ENCODE measurements around the gene SHROOM4. TPM values are rescaled to one million over a fixed set of nuclear protein-coding genes. Genes with fewer than 3 reads are reported as not detected.

The SHROOM4 gene
- total RNA-seq, 1 donor from 2014 or later = 2.5 TPM

DNA sequence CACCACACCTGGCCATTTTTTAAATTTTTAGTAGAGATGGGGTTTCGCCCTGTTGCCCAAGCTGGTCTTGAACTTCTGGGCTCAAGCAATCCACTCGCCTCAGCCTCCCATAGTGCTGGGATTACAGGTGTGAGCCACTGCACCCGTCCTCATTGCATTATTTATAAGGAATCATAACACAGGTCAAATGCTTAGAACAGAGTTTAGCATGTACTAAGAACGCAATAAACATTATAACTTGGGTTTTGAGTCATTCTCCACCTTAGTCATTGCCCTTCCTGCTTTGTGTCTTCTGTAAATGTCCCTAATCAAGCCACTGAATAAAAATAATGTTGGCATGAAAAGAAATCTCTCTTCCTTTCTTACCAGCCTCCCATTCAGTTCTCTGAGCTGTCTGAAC lies 38.5 kb upstream of the SHROOM4 start:
- H3K36me3 Mint-ChIP-seq (ENCODE audit: unreplicated experiment) = no peaks in the 10 kb centered on the region
- peaks cover 21% of the 10 kb centered on the region for H3K9me3 Mint-ChIP-seq (ENCODE audit: unreplicated experiment)
- H3K4me3 Mint-ChIP-seq (ENCODE audit: unreplicated experiment) = no peak overlapping the region
- H3K27me3 Mint-ChIP-seq (ENCODE audit: unreplicated experiment) = no peaks in the 10 kb centered on the region
- H3K27ac Mint-ChIP-seq (ENCODE audit: unreplicated experiment) = no peak overlapping the region
- TF ChIP-seq, protein P1, sequence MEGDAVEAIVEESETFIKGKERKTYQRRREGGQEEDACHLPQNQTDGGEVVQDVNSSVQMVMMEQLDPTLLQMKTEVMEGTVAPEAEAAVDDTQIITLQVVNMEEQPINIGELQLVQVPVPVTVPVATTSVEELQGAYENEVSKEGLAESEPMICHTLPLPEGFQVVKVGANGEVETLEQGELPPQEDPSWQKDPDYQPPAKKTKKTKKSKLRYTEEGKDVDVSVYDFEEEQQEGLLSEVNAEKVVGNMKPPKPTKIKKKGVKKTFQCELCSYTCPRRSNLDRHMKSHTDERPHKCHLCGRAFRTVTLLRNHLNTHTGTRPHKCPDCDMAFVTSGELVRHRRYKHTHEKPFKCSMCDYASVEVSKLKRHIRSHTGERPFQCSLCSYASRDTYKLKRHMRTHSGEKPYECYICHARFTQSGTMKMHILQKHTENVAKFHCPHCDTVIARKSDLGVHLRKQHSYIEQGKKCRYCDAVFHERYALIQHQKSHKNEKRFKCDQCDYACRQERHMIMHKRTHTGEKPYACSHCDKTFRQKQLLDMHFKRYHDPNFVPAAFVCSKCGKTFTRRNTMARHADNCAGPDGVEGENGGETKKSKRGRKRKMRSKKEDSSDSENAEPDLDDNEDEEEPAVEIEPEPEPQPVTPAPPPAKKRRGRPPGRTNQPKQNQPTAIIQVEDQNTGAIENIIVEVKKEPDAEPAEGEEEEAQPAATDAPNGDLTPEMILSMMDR (IDR thresholded peaks at IDR 0.05) = no peak
- no peak for DNase-seq (ENCODE audit: extremely low spot score, unreplicated experiment)
- H3K4me1 Mint-ChIP-seq (ENCODE audit: unreplicated experiment) = no peaks in the 10 kb centered on the region

DNA sequence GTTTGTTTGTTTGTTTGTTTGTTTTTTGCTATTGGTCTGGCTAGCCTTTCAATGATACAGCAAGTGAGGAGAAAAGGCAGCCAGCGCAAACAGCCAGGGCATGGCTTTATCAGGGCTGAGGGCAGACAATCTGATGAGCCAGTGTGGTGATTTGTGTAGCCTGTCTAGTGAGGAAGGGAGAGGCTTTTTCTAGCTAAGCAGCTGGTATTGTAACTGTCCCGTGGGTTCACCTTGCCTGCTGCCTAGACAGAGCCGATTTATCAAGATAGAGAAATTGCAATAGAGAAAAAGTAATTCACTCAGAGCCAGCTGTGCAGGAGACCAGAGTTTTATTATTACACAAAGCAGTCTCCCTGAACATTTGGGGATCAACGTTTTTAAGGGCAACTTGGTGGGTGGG lies 28.2 kb upstream of the SHROOM4 start:
- no peaks in the 10 kb centered on the region for H3K36me3 Mint-ChIP-seq (ENCODE audit: unreplicated experiment)
- no peak overlapping the region for H3K27ac Mint-ChIP-seq (ENCODE audit: unreplicated experiment)
- peaks cover 3% of the 10 kb centered on the region for H3K27me3 Mint-ChIP-seq (ENCODE audit: unreplicated experiment)
- H3K4me3 Mint-ChIP-seq (ENCODE audit: unreplicated experiment) = no peak overlapping the region
- H3K9me3 Mint-ChIP-seq (ENCODE audit: unreplicated experiment) = peaks cover 8% of the 10 kb centered on the region
- no peak for DNase-seq (ENCODE audit: extremely low spot score, unreplicated experiment)
- peaks cover 2% of the 10 kb centered on the region for H3K4me1 Mint-ChIP-seq (ENCODE audit: unreplicated experiment)
- TF ChIP-seq, protein P1 (IDR thresholded peaks at IDR 0.05) = no peak

DNA sequence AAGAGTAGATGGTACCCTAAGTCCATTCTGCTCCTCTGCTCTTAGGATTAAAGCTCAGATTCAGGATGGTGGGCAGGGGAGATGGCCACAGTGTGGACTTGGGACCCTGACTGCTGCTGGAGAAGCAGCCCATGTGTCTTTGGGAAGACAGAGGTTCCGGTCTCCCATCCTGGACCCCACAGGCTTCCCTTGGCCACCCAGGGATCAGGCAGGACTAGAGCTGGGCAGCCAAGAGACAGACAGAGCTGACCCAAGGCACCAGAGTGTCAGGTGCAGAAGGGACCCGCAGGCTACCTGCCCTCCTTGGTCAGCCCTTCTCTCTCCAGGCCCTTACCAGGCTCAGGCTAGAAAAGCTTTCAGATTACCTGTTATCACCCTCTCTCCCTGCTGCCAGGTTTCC lies 25.7 kb upstream of the SHROOM4 start:
- Mint-ChIP-seq H3K4me1 (ENCODE audit: unreplicated experiment) (peaks cover 2% of the 10 kb centered on the region), H3K27me3 (ENCODE audit: unreplicated experiment) (peaks cover 5% of the 10 kb centered on the region), H3K27ac (ENCODE audit: unreplicated experiment) (no peak overlapping the region), H3K4me3 (ENCODE audit: unreplicated experiment) (no peak overlapping the region), H3K9me3 (ENCODE audit: unreplicated experiment) (peaks cover 5% of the 10 kb centered on the region), H3K36me3 (ENCODE audit: unreplicated experiment) (no peaks in the 10 kb centered on the region)
- TF ChIP-seq, protein P1 (IDR thresholded peaks at IDR 0.05) = no peak
- no peak for DNase-seq (ENCODE audit: extremely low spot score, unreplicated experiment)

DNA sequence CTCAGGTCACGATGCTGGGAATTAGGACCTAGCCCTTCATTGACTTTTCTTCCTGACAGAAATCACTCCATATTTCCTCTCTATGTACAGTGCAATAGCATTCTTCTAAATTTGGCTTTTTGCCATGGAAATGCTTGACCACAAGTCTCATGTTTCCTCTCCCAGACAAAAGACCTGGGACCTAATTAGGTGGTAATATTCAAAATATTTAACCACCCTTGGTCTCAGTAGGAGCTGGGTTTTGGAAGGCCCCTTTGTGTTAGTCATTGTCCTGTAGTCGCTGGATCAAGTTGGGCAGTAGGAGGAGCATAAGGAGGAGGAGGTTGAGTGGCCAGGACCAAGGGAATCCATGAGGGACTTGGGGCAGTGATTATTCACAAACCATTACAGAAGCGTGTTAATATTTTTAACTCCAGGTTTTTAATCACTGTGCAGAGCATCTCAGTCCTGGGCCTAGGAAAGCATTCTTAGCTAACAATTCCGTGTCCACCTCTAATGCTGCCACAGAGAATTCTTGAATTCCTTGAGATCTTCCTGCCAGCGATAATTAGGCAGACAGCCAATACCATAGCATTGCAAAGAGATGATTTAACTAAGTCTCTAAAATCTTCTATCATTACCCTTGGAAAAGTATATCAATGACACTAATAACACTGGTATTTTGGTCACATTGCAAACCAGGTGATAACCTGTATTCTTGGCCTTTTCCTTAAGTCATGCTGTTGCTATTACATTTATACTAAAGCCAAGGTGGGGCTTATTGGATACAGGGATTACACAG lies 25.0 kb upstream of the SHROOM4 start:
- H3K27ac Mint-ChIP-seq (ENCODE audit: unreplicated experiment) = no peak overlapping the region

DNA sequence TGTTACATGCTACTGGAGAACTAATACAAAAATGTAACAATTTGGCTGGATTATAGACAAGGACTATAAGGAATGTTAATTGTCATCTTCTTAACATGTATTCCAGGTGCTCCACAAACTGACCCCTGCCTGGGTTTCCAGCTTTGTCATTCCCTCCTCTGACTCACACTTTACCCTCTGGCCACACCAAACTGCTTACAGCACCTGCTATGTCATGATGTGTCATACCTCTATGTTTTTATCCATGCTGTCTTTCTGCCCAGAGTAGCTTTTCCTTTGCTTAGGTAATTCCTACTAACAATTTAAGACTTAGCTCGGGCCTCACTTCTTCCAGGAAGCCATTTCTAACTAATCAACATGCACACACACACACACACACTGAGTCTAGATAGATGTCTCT lies 14.0 kb upstream of the SHROOM4 start:
- no peaks in the 10 kb centered on the region for H3K36me3 Mint-ChIP-seq (ENCODE audit: unreplicated experiment)
- no peaks in the 10 kb centered on the region for H3K9me3 Mint-ChIP-seq (ENCODE audit: unreplicated experiment)
- H3K27ac Mint-ChIP-seq (ENCODE audit: unreplicated experiment) = no peak overlapping the region
- H3K4me1 Mint-ChIP-seq (ENCODE audit: unreplicated experiment) = no peaks in the 10 kb centered on the region
- peaks cover 4% of the 10 kb centered on the region for H3K27me3 Mint-ChIP-seq (ENCODE audit: unreplicated experiment)
- no peak overlapping the region for H3K4me3 Mint-ChIP-seq (ENCODE audit: unreplicated experiment)
- TF ChIP-seq, protein P1 (IDR thresholded peaks at IDR 0.05) = no peak
- no peak for DNase-seq (ENCODE audit: extremely low spot score, unreplicated experiment)

More for the DNA sequence above, 25.0 kb upstream of the SHROOM4 start:
- Mint-ChIP-seq H3K9me3 (ENCODE audit: unreplicated experiment) (peaks cover 5% of the 10 kb centered on the region), H3K4me1 (ENCODE audit: unreplicated experiment) (peaks cover 2% of the 10 kb centered on the region), H3K36me3 (ENCODE audit: unreplicated experiment) (no peaks in the 10 kb centered on the region), H3K27me3 (ENCODE audit: unreplicated experiment) (peaks cover 5% of the 10 kb centered on the region), H3K4me3 (ENCODE audit: unreplicated experiment) (no peak overlapping the region)
- no peak for DNase-seq (ENCODE audit: extremely low spot score, unreplicated experiment)
- TF ChIP-seq, protein P1 (IDR thresholded peaks at IDR 0.05) = no peak

All from osteocyte (in vitro differentiated cells).